Measurements from ENCODE around the gene DNAJC1.
"Not testable (repeated sequence)": the region's sequence is repeated elsewhere in the genome, so short reads cannot be mapped to it uniquely, and the experiment has no call there.

DNAJC1 gene
- 29.8 to 42.5 (median 35.1) reads per million in 3 donors for total RNA-seq

GRCh38 chr10:22003177-22003963 lies at the start of gene DNAJC1:
DNAJC1 (minus strand) TSS chr10:22003730; CDS start chr10:22003434, 296 bp downstream.
- Histone ChIP-seq H3K27ac (ENCODE audit: insufficient read depth, low read length, poor library complexity, severe bottlenecking) (peak within 1 kb of the TSS; percentile 90), H3K9me3 (ENCODE audit: control insufficient read depth, low read length) (no peaks in the 10 kb centered on the region), H3K27me3 (replicated peaks; ENCODE audit: control insufficient read depth, insufficient read depth, low read length, poor library complexity, severe bottlenecking) (no peaks in the 10 kb centered on the region), H3K36me3 (ENCODE audit: control insufficient read depth, insufficient read depth, low read length) (no peaks in the 10 kb centered on the region), H3K4me1 (ENCODE audit: control insufficient read depth, insufficient read depth, low read length, poor library complexity, severe bottlenecking) (peaks cover 4% of the 10 kb centered on the region), H3K4me3 (ENCODE audit: insufficient read depth, low read depth, low read length, poor library complexity, severe bottlenecking) (peak within 1 kb of the TSS; percentile 95)
- peak; percentile 97 to 98 (median 97) for DNase-seq

GRCh38 chr10:22053048-22053447 lies 49.5 kb upstream of the DNAJC1 start:
- H3K4me3 ChIP-seq (ENCODE audit: insufficient read depth, low read depth, low read length, poor library complexity, severe bottlenecking): no peak overlapping the region
- no peaks in the 10 kb centered on the region for H3K4me1 ChIP-seq (ENCODE audit: control insufficient read depth, insufficient read depth, low read length, poor library complexity, severe bottlenecking)
- no peak for DNase-seq
- H3K27me3 ChIP-seq (replicated peaks; ENCODE audit: control insufficient read depth, insufficient read depth, low read length, poor library complexity, severe bottlenecking): no peaks in the 10 kb centered on the region
- no peaks in the 10 kb centered on the region for H3K36me3 ChIP-seq (ENCODE audit: control insufficient read depth, insufficient read depth, low read length)
- no peaks in the 10 kb centered on the region for H3K9me3 ChIP-seq (ENCODE audit: control insufficient read depth, low read length)
- H3K27ac ChIP-seq (ENCODE audit: insufficient read depth, low read length, poor library complexity, severe bottlenecking): no peak overlapping the region

GRCh38 chr10:22049635-22050034 lies 46.1 kb upstream of the DNAJC1 start:
- Histone ChIP-seq H3K4me3 (ENCODE audit: insufficient read depth, low read depth, low read length, poor library complexity, severe bottlenecking) (no peak overlapping the region), H3K27me3 (replicated peaks; ENCODE audit: control insufficient read depth, insufficient read depth, low read length, poor library complexity, severe bottlenecking) (no peaks in the 10 kb centered on the region), H3K4me1 (ENCODE audit: control insufficient read depth, insufficient read depth, low read length, poor library complexity, severe bottlenecking) (no peaks in the 10 kb centered on the region), H3K36me3 (ENCODE audit: control insufficient read depth, insufficient read depth, low read length) (no peaks in the 10 kb centered on the region), H3K27ac (ENCODE audit: insufficient read depth, low read length, poor library complexity, severe bottlenecking) (no peak overlapping the region), H3K9me3 (ENCODE audit: control insufficient read depth, low read length) (no peaks in the 10 kb centered on the region)
- no peak for DNase-seq

GRCh38 chr10:22047812-22048211 lies 44.3 kb upstream of the DNAJC1 start:
- Histone ChIP-seq H3K4me1 (ENCODE audit: control insufficient read depth, insufficient read depth, low read length, poor library complexity, severe bottlenecking) (no peaks in the 10 kb centered on the region), H3K9me3 (ENCODE audit: control insufficient read depth, low read length) (no peaks in the 10 kb centered on the region), H3K36me3 (ENCODE audit: control insufficient read depth, insufficient read depth, low read length) (no peaks in the 10 kb centered on the region), H3K27me3 (replicated peaks; ENCODE audit: control insufficient read depth, insufficient read depth, low read length, poor library complexity, severe bottlenecking) (no peaks in the 10 kb centered on the region), H3K4me3 (ENCODE audit: insufficient read depth, low read depth, low read length, poor library complexity, severe bottlenecking) (no peak overlapping the region), H3K27ac (ENCODE audit: insufficient read depth, low read length, poor library complexity, severe bottlenecking) (no peak overlapping the region)
- no peak for DNase-seq

- H3K4me3 ChIP-seq (ENCODE audit: insufficient read depth, low read depth, low read length, poor library complexity, severe bottlenecking): no peak overlapping the region
- no peaks in the 10 kb centered on the region for H3K9me3 ChIP-seq (ENCODE audit: control insufficient read depth, low read length)
- no peaks in the 10 kb centered on the region for H3K36me3 ChIP-seq (ENCODE audit: control insufficient read depth, insufficient read depth, low read length)
- peaks cover 6% of the 10 kb centered on the region for H3K27me3 ChIP-seq (replicated peaks; ENCODE audit: control insufficient read depth, insufficient read depth, low read length, poor library complexity, severe bottlenecking)
- no peaks in the 10 kb centered on the region for H3K4me1 ChIP-seq (ENCODE audit: control insufficient read depth, insufficient read depth, low read length, poor library complexity, severe bottlenecking)
- no peak for DNase-seq
- H3K27ac ChIP-seq (ENCODE audit: insufficient read depth, low read length, poor library complexity, severe bottlenecking): no peak overlapping the region
These were observed 39.8 kb upstream of the DNAJC1 start for GRCh38 chr10:22043327-22043633.

GRCh38 chr10:22042557-22043326 lies 39.2 kb upstream of the DNAJC1 start:
- Histone ChIP-seq H3K36me3 (ENCODE audit: control insufficient read depth, insufficient read depth, low read length) (no peaks in the 10 kb centered on the region), H3K27ac (ENCODE audit: insufficient read depth, low read length, poor library complexity, severe bottlenecking) (no peak overlapping the region), H3K4me3 (ENCODE audit: insufficient read depth, low read depth, low read length, poor library complexity, severe bottlenecking) (no peak overlapping the region), H3K4me1 (ENCODE audit: control insufficient read depth, insufficient read depth, low read length, poor library complexity, severe bottlenecking) (no peaks in the 10 kb centered on the region), H3K9me3 (ENCODE audit: control insufficient read depth, low read length) (no peaks in the 10 kb centered on the region), H3K27me3 (replicated peaks; ENCODE audit: control insufficient read depth, insufficient read depth, low read length, poor library complexity, severe bottlenecking) (peaks cover 6% of the 10 kb centered on the region)
- no peak for DNase-seq

- Histone ChIP-seq H3K4me1 (ENCODE audit: control insufficient read depth, insufficient read depth, low read length, poor library complexity, severe bottlenecking) (no peaks in the 10 kb centered on the region), H3K27ac (ENCODE audit: insufficient read depth, low read length, poor library complexity, severe bottlenecking) (no peak overlapping the region), H3K36me3 (ENCODE audit: control insufficient read depth, insufficient read depth, low read length) (no peaks in the 10 kb centered on the region), H3K9me3 (ENCODE audit: control insufficient read depth, low read length) (no peaks in the 10 kb centered on the region), H3K4me3 (ENCODE audit: insufficient read depth, low read depth, low read length, poor library complexity, severe bottlenecking) (no peak overlapping the region), H3K27me3 (replicated peaks; ENCODE audit: control insufficient read depth, insufficient read depth, low read length, poor library complexity, severe bottlenecking) (peaks cover 3% of the 10 kb centered on the region)
- no peak for DNase-seq
These were observed 30.8 kb upstream of the DNAJC1 start for GRCh38 chr10:22034333-22034732.

GRCh38 chr10:22032268-22032667 lies 28.7 kb upstream of the DNAJC1 start:
- not testable (repeated sequence) for H3K36me3 ChIP-seq (ENCODE audit: control insufficient read depth, insufficient read depth, low read length); H3K4me1 ChIP-seq (ENCODE audit: control insufficient read depth, insufficient read depth, low read length, poor library complexity, severe bottlenecking); H3K27me3 ChIP-seq (replicated peaks; ENCODE audit: control insufficient read depth, insufficient read depth, low read length, poor library complexity, severe bottlenecking); H3K4me3 ChIP-seq (ENCODE audit: insufficient read depth, low read depth, low read length, poor library complexity, severe bottlenecking); H3K27ac ChIP-seq (ENCODE audit: insufficient read depth, low read length, poor library complexity, severe bottlenecking); H3K9me3 ChIP-seq (ENCODE audit: control insufficient read depth, low read length); DNase-seq

GRCh38 chr10:22030421-22030820 lies 26.9 kb upstream of the DNAJC1 start:
- H3K36me3 ChIP-seq (ENCODE audit: control insufficient read depth, insufficient read depth, low read length): no peaks in the 10 kb centered on the region

More at GRCh38 chr10:22030421-22030820, 26.9 kb upstream of the DNAJC1 start:
- no peak for DNase-seq
- no peaks in the 10 kb centered on the region for H3K27me3 ChIP-seq (replicated peaks; ENCODE audit: control insufficient read depth, insufficient read depth, low read length, poor library complexity, severe bottlenecking)
- H3K4me1 ChIP-seq (ENCODE audit: control insufficient read depth, insufficient read depth, low read length, poor library complexity, severe bottlenecking): no peaks in the 10 kb centered on the region
- no peaks in the 10 kb centered on the region for H3K9me3 ChIP-seq (ENCODE audit: control insufficient read depth, low read length)
- no peak overlapping the region for H3K4me3 ChIP-seq (ENCODE audit: insufficient read depth, low read depth, low read length, poor library complexity, severe bottlenecking)
- H3K27ac ChIP-seq (ENCODE audit: insufficient read depth, low read length, poor library complexity, severe bottlenecking): no peak overlapping the region
